ENCODE results near the gene CPN2.

DNA sequence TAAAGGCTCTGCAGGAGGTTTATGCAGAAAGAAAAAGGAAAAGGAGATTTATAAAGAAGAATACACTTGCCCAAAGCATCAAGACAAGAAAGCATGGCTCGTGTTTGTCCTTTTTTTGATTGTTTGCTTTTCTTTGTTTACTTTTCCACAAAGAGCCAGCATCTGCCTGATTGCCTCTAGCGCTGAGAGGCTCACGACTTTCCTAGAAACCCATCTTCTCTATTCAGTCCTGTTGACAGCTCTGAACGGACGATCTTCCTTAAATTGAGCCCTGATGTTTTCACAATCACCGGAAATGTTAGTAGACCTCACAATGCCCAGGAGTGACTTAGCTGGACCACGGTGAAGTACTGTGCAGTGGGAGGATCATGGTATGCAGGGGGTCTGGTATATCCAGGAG is 35.5 kb upstream of the CPN2 start:
- no peak for TF ChIP-seq CTCF (conservative IDR thresholded peaks at IDR 0.05 in 1 of 2, IDR thresholded peaks at IDR 0.05 in 1 of 2; ENCODE audit: extremely low read depth in 1 of 2, insufficient read depth in 1 of 2, low read depth in 1 of 2, low read length in 2 of 2)
- TF ChIP-seq EZH2 (IDR thresholded peaks at IDR 0.05; ENCODE audit: borderline replicate concordance, low read length): no peak

Measured in mammary epithelial cell (primary cell).